HG02884 (cell line): ENCODE measurements around the gene MSH6.

ENCODE experiments used
- ATAC-seq: cut with Tn5 transposase; IDR thresholded peaks from one replicate; pipeline ENCODE4 v1.9.1; 2021; ENCODE audit warnings: mild to moderate bottlenecking, moderate library complexity; ENCODE audit not compliant: unreplicated experiment

The MSH6 gene

DNA sequence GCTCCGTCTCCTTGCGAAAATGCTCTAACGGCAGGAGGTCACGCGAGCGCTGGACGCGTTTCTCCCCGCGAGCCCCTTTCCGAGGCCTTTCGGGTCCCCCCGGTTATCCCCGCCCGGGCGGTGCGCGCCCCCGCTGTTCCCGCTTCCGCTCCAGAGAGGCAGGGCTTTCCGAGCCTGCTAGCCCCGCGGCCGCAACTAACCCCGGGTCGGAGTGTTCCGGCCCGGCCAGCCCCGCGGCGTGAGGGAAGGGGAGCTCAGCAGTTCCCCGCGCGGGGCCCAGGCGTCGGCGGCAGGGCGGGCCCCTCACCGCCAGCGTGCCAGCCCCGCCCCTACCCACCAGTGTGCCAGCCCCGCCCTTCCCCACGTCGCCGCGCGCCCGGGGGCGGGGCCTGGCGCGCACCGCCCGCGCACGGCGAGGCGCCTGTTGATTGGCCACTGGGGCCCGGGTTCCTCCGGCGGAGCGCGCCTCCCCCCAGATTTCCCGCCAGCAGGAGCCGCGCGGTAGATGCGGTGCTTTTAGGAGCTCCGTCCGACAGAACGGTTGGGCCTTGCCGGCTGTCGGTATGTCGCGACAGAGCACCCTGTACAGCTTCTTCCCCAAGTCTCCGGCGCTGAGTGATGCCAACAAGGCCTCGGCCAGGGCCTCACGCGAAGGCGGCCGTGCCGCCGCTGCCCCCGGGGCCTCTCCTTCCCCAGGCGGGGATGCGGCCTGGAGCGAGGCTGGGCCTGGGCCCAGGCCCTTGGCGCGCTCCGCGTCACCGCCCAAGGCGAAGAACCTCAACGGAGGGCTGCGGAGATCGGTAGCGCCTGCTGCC is at the start of gene MSH6:
MSH6 (plus strand) TSS at position 475 of the 815 bp plus-strand sequence; CDS start at position 564, 89 bp downstream.
- peak; percentile 78 for ATAC-seq

DNA sequence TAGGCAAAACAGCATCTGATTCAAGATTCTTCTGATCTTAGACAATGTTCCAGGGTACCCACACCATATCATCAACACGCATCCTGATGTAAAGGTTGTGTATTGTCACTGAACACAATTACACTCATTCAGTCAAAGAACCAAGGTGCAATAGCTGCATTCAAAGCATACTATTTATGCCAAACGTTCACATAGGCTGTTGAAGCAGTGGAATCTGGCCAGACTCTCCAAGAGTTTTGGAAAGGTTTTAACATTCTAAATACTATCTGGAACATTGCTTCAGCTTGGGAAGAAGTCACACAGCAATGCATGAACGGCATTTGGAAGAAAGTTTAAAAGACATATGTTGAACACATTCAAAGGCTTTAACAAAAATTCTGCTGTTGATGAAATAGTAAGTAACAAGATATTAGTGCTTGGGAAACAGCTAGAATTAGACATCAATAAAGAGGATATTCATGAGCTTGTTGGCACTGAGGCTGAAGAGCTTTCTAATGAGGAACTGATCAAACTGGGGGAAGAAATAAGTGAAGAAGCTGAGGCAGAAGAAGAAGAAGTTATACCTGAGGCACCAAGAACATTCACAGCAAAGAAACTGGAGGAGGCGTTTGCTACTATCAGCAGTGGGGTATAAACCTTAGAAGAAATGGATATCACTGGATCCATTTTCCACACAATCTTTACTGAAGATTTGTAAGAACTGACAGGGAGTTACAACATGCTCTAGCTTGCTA is 47.6 kb upstream of the MSH6 start:
- ATAC-seq = no peak

- no peak for ATAC-seq
Observed at GRCh38 chr2:47735912-47736311, 47.0 kb upstream of the MSH6 start.

GRCh38 chr2:47737191-47737975 is 45.6 kb upstream of the MSH6 start:
- ATAC-seq = no peak

- ATAC-seq = no peak
Observed at GRCh38 chr2:47738331-47738730, 44.6 kb upstream of the MSH6 start.

DNA sequence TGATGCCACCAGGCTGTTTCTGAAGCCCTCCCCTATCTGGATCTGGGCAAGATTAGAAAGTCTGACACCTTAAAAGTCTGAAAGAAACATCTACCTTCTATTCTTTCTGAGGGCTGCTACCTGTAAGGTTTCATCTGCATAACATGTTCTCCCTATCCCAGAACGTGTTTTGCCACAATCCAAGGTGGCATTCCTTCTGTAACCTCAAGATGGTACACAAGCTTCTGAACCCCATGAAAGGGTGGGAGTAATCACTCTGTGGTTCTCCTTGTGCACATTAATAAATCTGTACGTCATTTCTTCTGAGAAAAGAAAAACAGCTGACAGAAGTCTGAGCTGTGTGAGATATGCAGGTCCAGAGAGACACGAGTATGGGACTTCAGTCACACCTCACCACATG is 41.8 kb upstream of the MSH6 start:
- ATAC-seq = no peak

GRCh38 chr2:47741637-47742036 is 41.3 kb upstream of the MSH6 start:
- no peak for ATAC-seq

GRCh38 chr2:47744074-47744473 is 38.9 kb upstream of the MSH6 start:
- no peak for ATAC-seq

- no peak for ATAC-seq
Observed at GRCh38 chr2:47747878-47748277, 35.1 kb upstream of the MSH6 start.

DNA sequence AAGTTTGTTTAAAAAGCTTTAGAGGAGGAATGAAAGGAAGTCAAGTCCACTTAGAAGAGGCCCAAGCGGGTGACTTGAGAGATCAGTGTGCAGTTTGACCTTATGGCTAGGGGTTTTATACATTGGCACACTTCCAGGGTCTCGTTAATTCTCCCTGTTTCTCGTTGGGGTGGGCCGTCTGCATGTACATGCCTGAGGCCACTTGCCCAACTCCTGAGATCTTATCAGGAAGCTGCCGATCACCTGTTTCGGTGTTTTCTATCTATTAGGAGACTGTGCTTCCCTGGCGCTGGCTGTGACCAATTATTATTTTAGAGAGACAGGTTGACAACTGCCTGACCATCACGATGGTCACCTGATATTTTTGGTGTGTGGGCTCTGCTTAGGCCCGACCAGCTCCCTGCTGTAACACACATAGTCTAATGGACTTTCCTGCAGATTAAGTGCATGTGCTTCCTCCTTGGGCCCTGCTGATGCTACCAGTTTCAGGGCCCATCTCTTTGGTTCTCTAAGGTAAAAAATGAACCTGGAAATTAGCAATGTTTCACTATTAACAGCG is 31.0 kb upstream of the MSH6 start:
- peak; percentile 21 for ATAC-seq

GRCh38 chr2:47767497-47767844 is 15.5 kb upstream of the MSH6 start:
- ATAC-seq = no peak

- no peak for ATAC-seq
Observed at GRCh38 chr2:47767880-47768609, 14.9 kb upstream of the MSH6 start.

- no peak for ATAC-seq
Observed at GRCh38 chr2:47769318-47769717, 13.6 kb upstream of the MSH6 start.

GRCh38 chr2:47771211-47771610 is 11.7 kb upstream of the MSH6 start:
- ATAC-seq = no peak

DNA sequence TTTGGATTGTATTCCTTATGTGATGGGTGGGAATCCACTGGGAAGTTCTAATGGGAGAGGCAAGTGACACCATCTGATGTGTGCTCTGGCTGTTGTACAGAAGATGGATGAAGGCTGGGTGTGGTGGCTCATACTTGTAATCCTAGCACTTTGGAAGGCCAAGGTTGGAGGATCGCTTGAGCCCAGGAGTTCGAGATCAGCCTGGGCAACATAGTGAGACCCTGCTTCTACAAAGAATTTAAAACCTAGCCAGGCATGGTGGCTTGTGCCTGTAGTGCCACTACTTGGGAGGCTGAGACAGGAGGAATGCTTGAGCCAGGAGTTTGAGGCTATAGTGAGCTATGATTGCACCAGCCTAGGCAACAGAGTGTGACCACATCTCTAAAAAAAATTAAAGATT is 10.6 kb upstream of the MSH6 start:
- ATAC-seq = no peak

DNA sequence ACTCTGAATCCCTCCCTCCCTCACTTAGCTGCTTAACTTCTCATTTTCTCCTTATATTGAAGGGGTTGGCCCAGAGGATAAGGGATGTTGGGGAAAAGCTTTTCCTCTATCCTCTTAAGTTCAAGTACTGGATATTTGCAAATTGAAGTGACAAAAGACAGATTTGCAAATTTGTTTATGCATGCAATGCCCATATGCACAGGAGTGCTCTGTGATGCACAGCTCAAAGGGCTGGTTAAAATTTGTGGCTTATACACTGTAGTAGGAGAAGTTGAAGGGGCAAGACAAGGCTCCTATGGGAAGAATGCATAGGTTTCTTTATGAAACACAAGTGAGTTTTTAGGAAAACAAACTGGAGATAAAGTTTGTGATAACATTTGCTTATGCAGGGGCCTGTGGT is 8.4 kb upstream of the MSH6 start:
- no peak for ATAC-seq

GRCh38 chr2:47777277-47777937 is 5.5 kb upstream of the MSH6 start:
- no peak for ATAC-seq

DNA sequence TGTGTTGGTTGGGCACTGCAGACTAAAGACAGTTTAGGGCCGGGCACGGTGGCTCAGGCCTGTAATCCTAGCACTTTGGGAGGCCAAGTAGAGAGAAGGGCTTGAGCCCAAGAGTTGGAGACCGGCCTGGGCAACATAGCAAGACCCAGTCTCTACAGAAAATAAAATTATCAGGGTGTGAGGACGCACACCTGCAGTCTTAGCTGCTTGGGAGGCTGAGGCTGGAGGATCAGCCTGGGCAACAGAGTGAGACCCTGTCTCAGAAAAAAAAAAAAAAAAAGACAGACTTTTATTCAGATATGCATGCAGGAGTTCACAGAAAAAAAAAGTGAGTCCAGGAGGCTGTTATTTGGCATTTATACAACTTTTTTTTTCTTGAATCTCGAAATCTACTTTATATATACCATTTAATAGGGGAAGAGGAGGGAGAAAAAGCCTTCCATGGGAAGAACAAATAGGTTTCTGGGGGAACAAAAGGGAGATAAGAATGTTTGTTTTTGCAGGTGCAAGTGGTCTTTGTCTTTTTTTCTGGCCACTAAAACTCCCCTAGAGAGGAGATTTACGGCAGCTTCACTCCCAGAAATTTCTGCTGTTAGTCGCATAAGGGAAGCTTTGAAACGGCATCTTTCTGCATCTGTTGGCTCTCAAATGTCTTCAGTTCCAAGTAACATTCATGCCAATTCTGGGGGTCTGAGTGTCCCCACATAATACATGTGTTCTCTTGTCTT is 4.1 kb upstream of the MSH6 start:
- no peak for ATAC-seq

- ATAC-seq = no peak
Observed at GRCh38 chr2:47779426-47779790, 3.5 kb upstream of the MSH6 start.

DNA sequence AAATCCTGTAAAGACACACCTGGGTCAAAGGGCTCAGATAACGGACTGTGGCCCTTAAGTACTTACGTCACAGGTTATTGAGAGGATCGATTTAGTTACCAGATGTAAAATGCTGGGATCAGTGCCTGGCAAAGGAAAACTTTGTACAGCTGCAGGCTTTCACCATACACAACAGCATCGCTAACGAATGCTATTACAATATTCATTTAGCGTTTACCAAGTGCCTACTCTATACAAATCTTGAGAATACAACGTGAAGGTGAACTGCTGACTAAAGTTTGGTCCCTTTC is 619 bp upstream of the MSH6 start:
- ATAC-seq = no peak
